GM12891 (cell line): ENCODE data around the gene OR7G1.

Experiments
- DNase-seq: peaks from one replicate; pipeline ENCODE4 v3.0.0; 2011; ENCODE audit warnings: low spot score; ENCODE audit not compliant: insufficient read length
- FAIRE-seq: peaks from 2 replicates; lab custom pipeline; 2011; peaks lifted over from hg19 to GRCh38; lab: Jason Lieb, UNC
- PAX5 ChIP-seq: IDR thresholded peaks from 2 replicates; pipeline ENCODE4 v1.6.1; 2011; ENCODE audit warnings: low read length, moderate library complexity, mild to moderate bottlenecking; ENCODE audit not compliant: insufficient read depth, severe bottlenecking
- POLR2A ChIP-seq: IDR thresholded peaks from 2 replicates; pipeline ENCODE4 v1.6.1; 2011; ENCODE audit warnings: low read depth, low read length, control low read depth
- POLR2AphosphoS5 ChIP-seq: IDR thresholded peaks from 2 replicates; pipeline ENCODE4 v1.6.1; 2011; ENCODE audit warnings: low read depth, low read length, control low read depth
- POU2F2 ChIP-seq: IDR thresholded peaks from 2 replicates; pipeline ENCODE4 v1.6.1; 2011; ENCODE audit warnings: low read depth, mild to moderate bottlenecking, control low read depth, low read length, moderate library complexity
- SPI1 ChIP-seq: IDR thresholded peaks from 2 replicates; pipeline ENCODE4 v1.6.1; 2011; ENCODE audit warnings: low read depth, low read length, control low read depth
- TAF1 ChIP-seq: IDR thresholded peaks from 2 replicates; pipeline ENCODE4 v1.6.1; 2011; ENCODE audit warnings: low read depth, low read length, control low read depth

Gene OR7G1

GRCh38 chr19:9146882-9147281 is 31.3 kb upstream of the OR7G1 start:
- FAIRE-seq (no peak), DNase-seq (no peak)
- TF ChIP-seq PAX5, result no peak

GRCh38 chr19:9144920-9145319 is 29.4 kb upstream of the OR7G1 start:
- TF ChIP-seq POLR2AphosphoS5, result no peak
- TF ChIP-seq SPI1, result no peak
- no peak for TF ChIP-seq PAX5
- no peak for TF ChIP-seq TAF1
- no peak for TF ChIP-seq POU2F2
- no peak for TF ChIP-seq POLR2A
- FAIRE-seq (no peak), DNase-seq (no peak)

GRCh38 chr19:9140159-9140874 is 24.8 kb upstream of the OR7G1 start, which contains the start of gene ZNF317:
Gene ZNF317, plus strand, starts transcription at chr19:9140397. Its CDS starts 15,620 bp downstream, at chr19:9156017.
- peak; percentile 48 for TF ChIP-seq SPI1
- TF ChIP-seq PAX5, result no peak
- peak; percentile 95 for TF ChIP-seq POLR2A
- 0 out of 2 replicates have a peak, but pooled peaks have one; percentile 50 for TF ChIP-seq POU2F2
- TF ChIP-seq TAF1, result peak; percentile 87; the same call in 1 of the 2 replicates
- peak; percentile 89 for TF ChIP-seq POLR2AphosphoS5
- DNase-seq (peak; percentile 64), FAIRE-seq (peak; percentile 92)

GRCh38 chr19:9139609-9140158 is 24.1 kb upstream of the OR7G1 start:
- FAIRE-seq, result no peak
- DNase-seq, result no peak
- TF ChIP-seq POLR2A, result peak; percentile 52; the same call in 1 of the 2 replicates
- TF ChIP-seq TAF1, result no peak
- no peak for TF ChIP-seq POU2F2
- peak; percentile 55 for TF ChIP-seq POLR2AphosphoS5

- FAIRE-seq (no peak), DNase-seq (no peak)
- TF ChIP-seq PAX5, result no peak
- TF ChIP-seq POLR2AphosphoS5, result no peak
- no peak for TF ChIP-seq POU2F2
- no peak for TF ChIP-seq POLR2A
Observed at GRCh38 chr19:9132422-9132821, 16.9 kb upstream of the OR7G1 start.

- no peak for TF ChIP-seq POLR2AphosphoS5
- no peak for TF ChIP-seq TAF1
- TF ChIP-seq POU2F2, result no peak
- TF ChIP-seq POLR2A, result no peak
- TF ChIP-seq PAX5, result no peak
- TF ChIP-seq SPI1, result peak; percentile 58; the same call in 1 of the 2 replicates
- FAIRE-seq (no peak), DNase-seq (no peak)
Observed at GRCh38 chr19:9130965-9131364, 15.4 kb upstream of the OR7G1 start.

- FAIRE-seq (no peak), DNase-seq (no peak)
- TF ChIP-seq POLR2A (no peak), POLR2AphosphoS5 (no peak), SPI1 (no peak), POU2F2 (no peak), TAF1 (no peak), PAX5 (no peak)
Observed at GRCh38 chr19:9128171-9128570, 12.6 kb upstream of the OR7G1 start.

- no peak for FAIRE-seq
- no peak for TF ChIP-seq PAX5
- TF ChIP-seq SPI1, result no peak
- DNase-seq, result no peak
Observed at GRCh38 chr19:9126900-9127405, 11.4 kb upstream of the OR7G1 start, which contains the start of gene OR7G3. Gene OR7G3, minus strand, starts transcription at chr19:9126950. Its CDS starts 0 bp downstream, at chr19:9126950.

GRCh38 chr19:9116547-9116946 is 984 bp upstream of the OR7G1 start:
- TF ChIP-seq POU2F2 (no peak), SPI1 (no peak), POLR2AphosphoS5 (no peak)
- FAIRE-seq, result no peak
- DNase-seq, result no peak

- no peak for DNase-seq
- TF ChIP-seq TAF1 (no peak), SPI1 (no peak), POU2F2 (no peak), POLR2AphosphoS5 (no peak), POLR2A (no peak), PAX5 (no peak)
- no peak for FAIRE-seq
Observed at GRCh38 chr19:9109959-9110358, 5.6 kb downstream of the OR7G1 start.
